ENCODE results near the gene MCMBP. TPM values are rescaled to one million over a fixed set of nuclear protein-coding genes. Genes with fewer than 3 reads are reported as not detected.

MCMBP gene
- total RNA-seq, 1 donor from 2014 or later: 62.7 TPM

DNA sequence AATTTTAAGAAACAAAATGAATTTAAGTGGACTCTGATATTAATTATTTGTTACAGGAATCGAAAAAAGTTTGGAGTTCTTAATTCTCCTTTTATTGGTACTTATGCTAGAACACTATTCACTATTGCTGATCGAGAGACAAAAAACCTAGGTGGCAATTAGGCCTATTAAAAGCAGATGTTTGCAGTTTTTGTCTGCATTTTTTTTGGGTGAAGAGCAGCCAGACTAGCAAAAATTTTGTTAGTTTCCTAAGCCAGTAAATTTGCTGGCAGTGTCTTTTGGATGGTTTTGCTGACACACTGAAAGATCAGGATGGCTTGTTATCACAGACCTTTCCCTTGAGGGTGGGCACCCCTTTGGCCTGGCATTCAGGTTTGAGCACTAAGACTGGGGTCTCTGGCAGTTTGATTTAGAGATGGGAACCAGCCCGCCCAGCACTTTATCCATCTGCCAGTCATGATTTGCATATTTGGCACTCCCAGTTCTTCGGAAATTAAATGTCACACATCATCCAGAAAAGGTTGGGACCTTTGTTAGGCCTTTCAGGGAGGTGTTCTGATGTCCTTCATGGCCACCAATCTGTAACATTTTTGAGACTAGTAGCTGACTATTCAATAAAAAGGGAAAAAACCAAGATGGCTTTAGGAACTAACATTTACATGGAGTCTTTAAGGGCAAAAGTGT is 89.5 kb downstream of the MCMBP start:
- DNase-seq: no peak

DNA sequence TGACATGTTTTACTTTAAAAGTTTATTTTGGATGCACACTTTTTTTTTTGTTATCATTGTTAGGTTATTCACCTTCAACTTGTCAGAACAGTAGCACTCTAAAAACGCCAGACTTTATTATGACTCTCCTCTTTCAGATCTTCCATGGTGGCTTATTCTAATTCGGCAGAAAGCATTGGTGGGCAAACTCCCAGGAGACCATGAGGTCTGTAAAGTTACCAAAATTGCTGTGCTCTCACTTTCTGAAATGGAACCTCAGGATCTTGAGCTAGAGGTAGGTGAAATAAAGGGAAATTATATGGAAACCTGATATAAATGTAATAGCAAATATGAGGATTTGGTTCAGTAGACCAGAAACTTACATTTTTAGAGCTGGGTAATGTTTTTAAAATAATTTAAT is 91.1 kb downstream of the MCMBP start:
- no peak for DNase-seq

DNA sequence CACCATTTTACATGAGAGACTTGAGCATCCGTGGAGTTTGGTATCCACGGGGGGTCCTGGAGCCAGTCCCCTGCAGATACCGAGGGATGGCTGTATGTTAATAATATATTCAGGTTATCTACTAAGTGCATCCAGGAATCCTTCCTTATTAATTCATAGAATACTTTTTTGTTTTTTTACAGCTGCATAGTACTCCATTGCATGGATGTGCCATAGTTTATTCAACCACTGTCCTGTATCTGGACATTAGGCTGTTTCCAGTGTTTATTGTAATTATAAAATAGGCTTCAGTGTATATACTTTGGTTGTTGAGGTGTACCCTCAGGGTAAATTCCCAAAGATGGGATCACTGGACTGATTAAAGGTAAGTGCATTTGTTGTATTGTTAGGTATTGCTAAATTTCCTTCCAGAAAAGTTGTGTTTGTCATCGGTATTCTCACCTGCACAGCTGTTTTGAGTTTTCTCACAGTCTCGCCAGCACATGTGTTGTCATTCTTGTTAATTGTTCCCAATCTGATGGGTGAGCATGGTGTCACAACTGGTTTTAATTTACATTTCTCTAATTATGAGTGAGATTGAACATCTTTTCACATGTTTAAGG is 91.7 kb downstream of the MCMBP start:
- no peak for DNase-seq

Other genes starting within 250 kb of the MCMBP start
- gene BAG3, start 221.5 kb downstream of the MCMBP start, total RNA-seq: 0.78 TPM
- gene INPP5F, start 146.8 kb downstream of the MCMBP start, total RNA-seq: 166 TPM
- gene SEC23IP, start 19.9 kb upstream of the MCMBP start, total RNA-seq: 19.8 TPM